ENCODE measurements around the gene LPAR1. TPM values are rescaled to one million over a fixed set of nuclear protein-coding genes. Genes with fewer than 3 reads are reported as not detected.

LPAR1 gene
- total and polyA plus RNA-seq, 10 donors: 8.1 to 63.8 (median 34.4) TPM

DNA sequence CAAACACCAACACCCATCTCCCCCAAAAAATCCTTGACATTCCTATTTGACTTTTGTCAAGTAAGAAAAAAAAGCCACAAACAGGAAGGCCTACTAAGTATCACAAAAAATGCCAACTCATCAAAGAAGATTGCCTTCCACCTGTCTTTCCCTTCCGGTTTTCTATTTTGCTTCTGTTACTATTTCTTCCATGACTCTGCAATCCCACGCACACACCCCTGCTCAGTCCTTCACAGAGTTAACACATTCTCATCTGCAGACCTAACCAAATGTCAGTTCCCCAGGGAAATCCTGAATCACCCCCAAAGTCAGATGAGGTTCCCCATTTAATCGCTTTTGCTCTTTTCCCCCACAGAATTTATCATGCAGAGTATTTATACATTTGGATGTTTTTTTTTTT, 15.1 kb downstream of the LPAR1 start:
- Histone ChIP-seq H3K36me3 (no peaks in the 10 kb centered on the region), H3K27ac (no peak overlapping the region), H3K27me3 (replicated peaks in 1 of 7) (peaks cover 0 to 6% (median 0%) of the 10 kb centered on the region in 7 donors), H3K4me3 (no peak overlapping the region), H3K4me1 (peaks cover 0 to 5% (median 0%) of the 10 kb centered on the region in 6 donors), H3K9me3 (peaks cover 0 to 6% (median 0%) of the 10 kb centered on the region in 8 donors)
- TF ChIP-seq POLR2A (IDR thresholded peaks at IDR 0.05) (no peak), POLR2AphosphoS5 (IDR thresholded peaks at IDR 0.05) (no peak), CTCF (IDR thresholded peaks at IDR 0.05 in 8 of 11, conservative IDR thresholded peaks at IDR 0.05 in 3 of 11) (no peak)
- intact Hi-C loops (cut with DNase I; ENCODE audit: low total_unique reads): no loop called here
- 26 to 35% (median 34%) methylated on average over 3 of the region's 3 CpGs for WGBS, 5 donors
- no peak for DNase-seq

DNA sequence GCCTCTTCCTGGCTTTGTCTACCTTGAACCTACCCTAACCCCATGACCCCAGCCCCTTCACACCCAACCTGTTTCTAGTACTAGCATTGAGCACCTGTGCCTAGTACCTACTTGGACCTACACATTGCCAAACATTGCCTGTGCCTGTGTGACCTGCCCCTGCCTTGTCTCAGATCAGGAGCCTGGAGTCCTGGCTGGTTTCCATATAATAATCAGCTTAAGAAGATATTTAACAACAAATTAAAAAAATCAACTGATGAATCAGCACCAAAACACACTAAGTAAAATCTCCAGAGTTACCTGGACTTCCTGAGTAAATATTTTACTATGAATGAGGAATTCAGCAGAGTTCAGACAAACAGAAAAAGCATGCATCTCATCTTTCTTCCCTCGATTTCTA, 17.7 kb downstream of the LPAR1 start:
- DNase-seq: no peak
- Histone ChIP-seq H3K9me3 (peaks cover 0 to 6% (median 0%) of the 10 kb centered on the region in 8 donors), H3K4me1 (peaks cover 6 to 28% (median 16%) of the 10 kb centered on the region in 6 donors), H3K4me3 (no peak overlapping the region), H3K27ac (no peak overlapping the region), H3K36me3 (no peaks in the 10 kb centered on the region), H3K27me3 (replicated peaks in 1 of 7) (peaks cover 0 to 7% (median 0%) of the 10 kb centered on the region in 7 donors)
- intact Hi-C loops (cut with DNase I; ENCODE audit: low total_unique reads): no loop called here
- WGBS, 5 donors: 73 to 94% (median 86%) methylated on average over 1 of the region's 1 CpG
- TF ChIP-seq POLR2AphosphoS5 (IDR thresholded peaks at IDR 0.05): no peak
- no peak for TF ChIP-seq CTCF (IDR thresholded peaks at IDR 0.05 in 8 of 11, conservative IDR thresholded peaks at IDR 0.05 in 3 of 11)
- no peak for TF ChIP-seq POLR2A (IDR thresholded peaks at IDR 0.05)

- Histone ChIP-seq H3K27ac (peak overlapping the region in 1 of 8 donors; percentile 4), H3K27me3 (replicated peaks in 1 of 7) (peaks cover 0 to 35% (median 0%) of the 10 kb centered on the region in 7 donors), H3K4me1 (peaks cover 6 to 25% (median 20%) of the 10 kb centered on the region in 6 donors), H3K4me3 (no peak overlapping the region), H3K36me3 (no peaks in the 10 kb centered on the region), H3K9me3 (no peaks in the 10 kb centered on the region)
- TF ChIP-seq POLR2AphosphoS5 (IDR thresholded peaks at IDR 0.05) (no peak), POLR2A (IDR thresholded peaks at IDR 0.05) (no peak), CTCF (IDR thresholded peaks at IDR 0.05 in 8 of 11, conservative IDR thresholded peaks at IDR 0.05 in 3 of 11) (no peak)
- intact Hi-C loops (cut with DNase I; ENCODE audit: low total_unique reads): no loop called here
- 6 to 19% (median 9%) methylated on average over 3 of the region's 3 CpGs for WGBS, 5 donors
- DNase-seq: no peak
These were observed 21.7 kb downstream of the LPAR1 start for GRCh38 chr9:111016426-111017045.

DNA sequence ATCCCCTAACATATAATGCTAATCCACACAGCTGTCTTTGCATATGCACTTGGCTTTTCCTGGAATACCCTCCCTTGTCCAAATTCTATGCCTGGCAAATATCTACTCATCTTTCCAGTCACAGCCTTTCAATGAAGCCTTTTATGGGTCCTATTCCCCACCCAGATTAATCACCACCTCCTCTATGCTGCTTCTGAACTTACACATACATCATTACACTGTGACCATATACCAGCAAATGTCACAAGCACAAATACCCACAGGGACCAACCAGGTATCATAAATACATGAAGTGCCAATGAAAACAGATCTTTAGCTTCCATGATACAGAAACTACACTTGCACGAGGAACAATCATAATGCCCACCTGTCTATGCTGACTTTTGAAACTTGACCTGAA, 22.3 kb downstream of the LPAR1 start:
- TF ChIP-seq POLR2A (IDR thresholded peaks at IDR 0.05): no peak
- TF ChIP-seq POLR2AphosphoS5 (IDR thresholded peaks at IDR 0.05): no peak
- no peak for TF ChIP-seq CTCF (IDR thresholded peaks at IDR 0.05 in 8 of 11, conservative IDR thresholded peaks at IDR 0.05 in 3 of 11)
- intact Hi-C loops (cut with DNase I; ENCODE audit: low total_unique reads): no loop called here
- 42 to 73% (median 55%) methylated on average over 1 of the region's 1 CpG for WGBS, 5 donors
- no peak for DNase-seq
- Histone ChIP-seq H3K36me3 (no peaks in the 10 kb centered on the region), H3K9me3 (no peaks in the 10 kb centered on the region), H3K4me1 (peaks cover 6 to 25% (median 20%) of the 10 kb centered on the region in 6 donors), H3K27me3 (replicated peaks in 1 of 7) (peaks cover 0 to 35% (median 0%) of the 10 kb centered on the region in 7 donors), H3K4me3 (no peak overlapping the region), H3K27ac (peak overlapping the region in 1 of 8 donors; percentile 4)
